HCT116 (cell line): ENCODE data around the gene ADI1. TPM values are rescaled to one million over a fixed set of nuclear protein-coding genes. Genes with fewer than 3 reads are reported as not detected.

Experiments
- ATAC-seq: fragments of 200-7000 bp; cut with Tn5 transposase; 2 replicates; pipeline ENCODE4 v1.9.1; 2020; ENCODE audit warnings: mild to moderate bottlenecking, moderate library complexity
- BruUV-seq: library from RNA; stranded (reverse); fragments of 400-500 nt; replicated peaks from 2 replicates; lab custom pipeline; 2021; lab: Mats Ljungman, UMichigan
- CTCF ChIA-PET: fragments of 300-600 bp; sonication (Branson Sonifier 250); formaldehyde crosslinking; loops from one replicate; lab custom pipeline; 2021; ENCODE audit warnings: antibody characterized with exemption; lab: Charles Lee
- POLR2A ChIA-PET: fragments of 300-600, 350-600 bp; sonication (Branson Sonifier 250); formaldehyde crosslinking; loops from one replicate; lab custom pipeline; 2021; ENCODE audit warnings: antibody characterized with exemption; lab: Charles Lee
- RAD21 ChIA-PET, 2 experiments: fragments of 300-600 bp; sonication (Branson Sonifier 250); formaldehyde crosslinking; loops; one replicate each; lab custom pipeline; 2023; ENCODE audit warnings: low total read pairs in 2 of 2; ENCODE audit not compliant: uncharacterized antibody in 2 of 2, unreplicated experiment in 2 of 2, low non-redundant PET in 1 of 2; lab: Charles Lee
- DNase-seq: peaks from one replicate; pipeline ENCODE4 v3.0.0-alpha.2; 2010; ENCODE audit warnings: low read depth, low spot score
- H2AFZ ChIP-seq: fragments of 200-600 bp; shearing (Covaris generic), sonication (generic); 2 replicates; pipeline ENCODE4 v1.6.1; 2017; ENCODE audit warnings: low read depth, mixed run types, mixed read lengths, antibody characterized with exemption, low read length; ENCODE audit not compliant: poor library complexity, severe bottlenecking
- H3K27ac ChIP-seq: 2 replicates; pipeline ENCODE4 v1.5.1; 2012; ENCODE audit warnings: low read depth, low read length
- H3K27me3 ChIP-seq: fragments of 200-600 bp; sonication (generic); 2 replicates; pipeline ENCODE4 v1.6.1; 2016; ENCODE audit warnings: mixed run types, low read length, mixed read lengths; ENCODE audit not compliant: insufficient read depth
- H3K36me3 ChIP-seq, 2 experiments: fragments of 200-500 bp in 1 of 2; fragments of 200-600 bp in 1 of 2; sonication (Bioruptor generic) in 1 of 2; sonication (generic) in 1 of 2; 2 replicates each; pipeline versions ENCODE4 v1.5.1 to v1.6.1; 2014 to 2016; ENCODE audit warnings: low read length in 2 of 2, inconsistent platforms in 1 of 2, mixed read lengths in 1 of 2, mixed run types in 1 of 2; ENCODE audit not compliant: insufficient read depth in 2 of 2, control insufficient read depth in 1 of 2
- H3K4me1 ChIP-seq, 2 experiments: fragments of 200-600 bp in 1 of 2; sonication (generic) in 1 of 2; 2 replicates each; pipeline versions ENCODE4 v1.5.1 to v1.6.1; 2012 to 2017; ENCODE audit warnings: low read length in 2 of 2, inconsistent platforms in 1 of 2, mild to moderate bottlenecking in 1 of 2, mixed read lengths in 1 of 2, mixed run types in 1 of 2, moderate library complexity in 1 of 2; ENCODE audit not compliant: insufficient read depth in 2 of 2, control insufficient read depth in 1 of 2
- H3K4me2 ChIP-seq: fragments of 200-600 bp; sonication (generic); 2 replicates; pipeline ENCODE4 v1.6.1; 2017; ENCODE audit warnings: mixed run types, low read length, mixed read lengths
- H3K4me3 ChIP-seq, 2 experiments: fragments of 200-600 bp in 1 of 2; sonication (generic) in 1 of 2; replicated peaks in 1 of 2; 2 replicates each; pipeline ENCODE4 v1.5.1; 2011 to 2016; ENCODE audit warnings: low read length in 2 of 2, control low read depth in 1 of 2, low read depth in 1 of 2, mild to moderate bottlenecking in 1 of 2, mixed read lengths in 1 of 2, mixed run types in 1 of 2
- H3K79me2 ChIP-seq: fragments of 200-600 bp; sonication (generic); 2 replicates; pipeline ENCODE4 v1.6.1; 2017; ENCODE audit warnings: mild to moderate bottlenecking, mixed run types, low read length, moderate library complexity, mixed read lengths; ENCODE audit not compliant: insufficient read depth
- H3K9ac ChIP-seq: fragments of 200-600 bp; sonication (generic); 2 replicates; pipeline ENCODE4 v1.6.1; 2016; ENCODE audit warnings: low read length, mixed read lengths
- H3K9me2 ChIP-seq: fragments of 200-600 bp; sonication (generic), shearing (Covaris generic); 2 replicates; pipeline ENCODE4 v1.6.1; 2017; ENCODE audit warnings: mixed run types, mild to moderate bottlenecking, moderate library complexity; ENCODE audit not compliant: insufficient read depth
- H3K9me3 ChIP-seq, 2 experiments: fragments of 200-500 bp in 1 of 2; fragments of 200-600 bp in 1 of 2; sonication (Bioruptor generic) in 1 of 2; sonication (generic) in 1 of 2; 2 replicates each; pipeline ENCODE4 v1.6.1; 2014 to 2017; ENCODE audit warnings: low read length in 2 of 2, mixed read lengths in 2 of 2, inconsistent platforms in 1 of 2, low read depth in 1 of 2, mild to moderate bottlenecking in 1 of 2, mixed run types in 1 of 2, moderate library complexity in 1 of 2; ENCODE audit not compliant: control insufficient read depth in 1 of 2, insufficient read depth in 1 of 2
- H4K20me1 ChIP-seq: fragments of 200-600 bp; sonication (generic), shearing (Covaris generic); 2 replicates; pipeline ENCODE4 v1.6.1; 2017; ENCODE audit warnings: mixed run types, mild to moderate bottlenecking, moderate library complexity; ENCODE audit not compliant: insufficient read depth
- CBX3 ChIP-seq: IDR thresholded peaks from 2 replicates; pipeline ENCODE4 v1.6.1; 2012; ENCODE audit warnings: low read depth
- ELF1 ChIP-seq: IDR thresholded peaks from 2 replicates; pipeline ENCODE4 v1.6.1; 2012; ENCODE audit warnings: low read depth, borderline replicate concordance
- EZH2 ChIP-seq: fragments of 200-600 bp; sonication (generic); IDR thresholded peaks from 2 replicates; pipeline ENCODE4 v1.6.1; 2017; ENCODE audit warnings: antibody characterized with exemption, mixed run types
- FOSL1 ChIP-seq: IDR thresholded peaks from 2 replicates; pipeline ENCODE4 v1.6.1; 2012; ENCODE audit warnings: low read depth
- POLR2A ChIP-seq: IDR thresholded peaks from 2 replicates; pipeline ENCODE4 v1.7.0; 2011; ENCODE audit warnings: borderline replicate concordance; ENCODE audit not compliant: insufficient read depth, insufficient read length; ENCODE audit errors: extremely low read depth
- RAD21 ChIP-seq: IDR thresholded peaks from 2 replicates; pipeline ENCODE4 v1.6.1; 2012; ENCODE audit warnings: low read depth, mild to moderate bottlenecking
- SIN3A ChIP-seq: IDR thresholded peaks from 2 replicates; pipeline ENCODE4 v1.6.1; 2012; ENCODE audit warnings: low read depth
- SP1 ChIP-seq: IDR thresholded peaks from 2 replicates; pipeline ENCODE4 v1.6.1; 2012; ENCODE audit warnings: low read depth
- SRF ChIP-seq: IDR thresholded peaks from 2 replicates; pipeline ENCODE4 v1.6.1; 2012; ENCODE audit warnings: low read depth
- TCF7L2 ChIP-seq: IDR thresholded peaks from 2 replicates; pipeline ENCODE4 v1.7.0; 2011; ENCODE audit warnings: borderline replicate concordance, inconsistent platforms; ENCODE audit not compliant: insufficient read depth, insufficient read length; ENCODE audit errors: extremely low read depth
- ZFX ChIP-seq: fragments of 450-650 bp; IDR thresholded peaks from 2 replicates; pipeline ENCODE4 v1.6.1; 2017
- ZNF274 ChIP-seq: fragments of 200-500 bp; sonication (Bioruptor generic); IDR thresholded peaks from 2 replicates; pipeline ENCODE4 v1.6.1; 2014; ENCODE audit warnings: mild to moderate bottlenecking, low read depth, low read length, inconsistent platforms
- intact Hi-C: fragments of 100-400 bp; cut with micrococcal nuclease; formaldehyde crosslinking; loops from 2 replicates; pipeline ENCODE4 v1.10.0; 2022
- total RNA-seq: library from RNA; stranded (reverse); gene quantifications from one replicate; pipeline ENCODE4 v1.2.1, GENCODE V29; 2021; ENCODE audit not compliant: unreplicated experiment
- TF ChIP-seq, protein P1 (sequence below): IDR thresholded peaks from 2 replicates; pipeline ENCODE4 v1.6.1; 2011; ENCODE audit warnings: mild to moderate bottlenecking, low read length, moderate library complexity; ENCODE audit not compliant: insufficient replicate concordance; ENCODE audit errors: extremely low read depth
- TF ChIP-seq, protein P2 (sequence below): IDR thresholded peaks from 2 replicates; pipeline ENCODE4 v1.6.1; 2012

ADI1 gene
- total RNA-seq, 1 experiment from 2014 or later: 27.0 TPM

DNA sequence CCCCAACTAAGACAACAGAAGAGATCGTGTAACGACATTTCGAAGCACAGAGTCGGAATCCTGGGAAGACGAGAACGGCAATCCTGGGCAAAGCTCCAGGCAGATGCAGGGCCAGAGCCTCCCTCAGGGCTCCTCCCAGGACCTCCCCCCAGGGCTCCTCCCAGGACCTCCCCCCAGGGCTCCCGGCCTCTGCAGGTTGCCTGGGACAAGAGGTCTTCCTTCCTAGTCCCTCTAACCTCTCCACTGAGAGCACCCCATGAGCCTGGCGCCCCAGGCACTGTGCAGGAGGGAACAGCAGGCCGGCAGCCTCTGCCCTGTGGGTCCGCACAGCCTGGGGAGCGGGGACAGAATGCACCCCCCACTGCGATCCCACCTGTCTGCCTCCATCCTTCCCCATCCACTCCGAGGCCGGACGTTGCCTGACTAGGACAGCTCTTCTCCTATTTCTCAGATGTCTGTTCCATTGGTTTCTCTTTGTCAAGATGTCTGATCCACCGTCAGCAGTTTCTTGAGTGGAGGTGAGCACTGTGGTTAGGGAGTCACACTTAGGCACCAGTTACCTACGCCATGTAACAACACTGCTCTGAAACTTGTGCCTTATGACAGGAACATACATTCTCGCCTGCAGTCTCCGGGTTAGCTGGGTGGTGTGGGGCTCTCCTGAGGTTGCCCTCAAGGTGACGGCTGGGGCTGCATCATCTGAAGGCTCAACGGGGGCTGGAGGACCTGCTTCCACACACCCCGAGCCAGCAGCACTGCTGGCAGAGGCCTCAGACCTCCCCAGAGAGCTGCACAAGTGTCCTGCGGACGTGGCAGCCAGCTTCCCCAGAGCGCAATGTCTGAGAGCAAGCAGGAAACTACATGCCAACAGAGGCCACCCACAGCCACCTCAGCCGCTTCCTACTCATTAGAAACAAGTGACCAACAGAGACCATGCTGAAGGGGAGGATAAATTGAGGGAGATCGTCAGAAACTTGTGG is 28.9 kb downstream of the ADI1 start:
- no peak overlapping the region for H3K4me3 ChIP-seq
- TF ChIP-seq, protein P1, sequence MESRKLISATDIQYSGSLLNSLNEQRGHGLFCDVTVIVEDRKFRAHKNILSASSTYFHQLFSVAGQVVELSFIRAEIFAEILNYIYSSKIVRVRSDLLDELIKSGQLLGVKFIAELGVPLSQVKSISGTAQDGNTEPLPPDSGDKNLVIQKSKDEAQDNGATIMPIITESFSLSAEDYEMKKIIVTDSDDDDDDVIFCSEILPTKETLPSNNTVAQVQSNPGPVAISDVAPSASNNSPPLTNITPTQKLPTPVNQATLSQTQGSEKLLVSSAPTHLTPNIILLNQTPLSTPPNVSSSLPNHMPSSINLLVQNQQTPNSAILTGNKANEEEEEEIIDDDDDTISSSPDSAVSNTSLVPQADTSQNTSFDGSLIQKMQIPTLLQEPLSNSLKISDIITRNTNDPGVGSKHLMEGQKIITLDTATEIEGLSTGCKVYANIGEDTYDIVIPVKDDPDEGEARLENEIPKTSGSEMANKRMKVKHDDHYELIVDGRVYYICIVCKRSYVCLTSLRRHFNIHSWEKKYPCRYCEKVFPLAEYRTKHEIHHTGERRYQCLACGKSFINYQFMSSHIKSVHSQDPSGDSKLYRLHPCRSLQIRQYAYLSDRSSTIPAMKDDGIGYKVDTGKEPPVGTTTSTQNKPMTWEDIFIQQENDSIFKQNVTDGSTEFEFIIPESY: no peak
- TF ChIP-seq ELF1 (no peak), SIN3A (no peak), SRF (no peak), CBX3 (no peak), ZNF274 (no peak), SP1 (no peak), POLR2A (no peak), ZFX (no peak), EZH2 (no peak), FOSL1 (no peak), TCF7L2 (no peak), RAD21 (no peak)
- TF ChIP-seq, protein P2, sequence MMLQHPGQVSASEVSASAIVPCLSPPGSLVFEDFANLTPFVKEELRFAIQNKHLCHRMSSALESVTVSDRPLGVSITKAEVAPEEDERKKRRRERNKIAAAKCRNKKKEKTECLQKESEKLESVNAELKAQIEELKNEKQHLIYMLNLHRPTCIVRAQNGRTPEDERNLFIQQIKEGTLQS: no peak
- TF ChIP-seq, all 23 proteins: peak for 0
- ChIA-PET CTCF (no interaction called here), RAD21 (no interaction called here), POLR2A (no interaction called here)
- no TSS peak for BruUV-seq
- no peak overlapping the region for H3K27ac ChIP-seq
- no peaks in the 10 kb centered on the region for H3K27me3 ChIP-seq
- DNase-seq (no peak), ATAC-seq (no peak)
- H3K36me3 ChIP-seq: no peaks in the 10 kb centered on the region
- H3K79me2 ChIP-seq: no peaks in the 10 kb centered on the region
- no peaks in the 10 kb centered on the region for H3K9me2 ChIP-seq
- no peak overlapping the region for H3K4me2 ChIP-seq
- H3K9ac ChIP-seq: no peak overlapping the region
- no peaks in the 10 kb centered on the region for H3K4me1 ChIP-seq
- H4K20me1 ChIP-seq: no peaks in the 10 kb centered on the region
- H2AFZ ChIP-seq: no peak overlapping the region
- H3K9me3 ChIP-seq: no peaks in the 10 kb centered on the region
- intact Hi-C loops: no loop called here
